ENCODE results near the gene PYGO2. TPM values are rescaled to one million over a fixed set of nuclear protein-coding genes. Genes with fewer than 3 reads are reported as not detected.

Gene PYGO2
- total RNA-seq, result 10 to 100 TPM; 13.4 to 23.9 (median 14.8) TPM

- TF ChIP-seq CTCF (IDR thresholded peaks at IDR 0.05; ENCODE audit: low read depth), result no peak
Measured at GRCh38 chr1:154961207-154962155, at the start of gene PYGO2. PYGO2 (minus strand) TSS chr1:154961782; CDS start chr1:154961576, 206 bp downstream.

GRCh38 chr1:155011004-155011416, 49.4 kb upstream of the PYGO2 start:
- no peak for TF ChIP-seq CTCF (IDR thresholded peaks at IDR 0.05; ENCODE audit: low read depth)

- TF ChIP-seq CTCF (IDR thresholded peaks at IDR 0.05; ENCODE audit: low read depth), result no peak
Measured at GRCh38 chr1:155010211-155010918, 48.8 kb upstream of the PYGO2 start.

GRCh38 chr1:155009742-155010141, 48.2 kb upstream of the PYGO2 start:
- TF ChIP-seq CTCF (IDR thresholded peaks at IDR 0.05; ENCODE audit: low read depth), result no peak

GRCh38 chr1:155009221-155009711, 47.7 kb upstream of the PYGO2 start:
- no peak for TF ChIP-seq CTCF (IDR thresholded peaks at IDR 0.05; ENCODE audit: low read depth)

- no peak for TF ChIP-seq CTCF (IDR thresholded peaks at IDR 0.05; ENCODE audit: low read depth)
Measured at GRCh38 chr1:155008015-155008941, 46.7 kb upstream of the PYGO2 start.
